CD4-positive, alpha-beta T cell treated with Interleukin-12 subunit alpha and Interleukin-12 subunit beta, for 1 hour (primary cell): ENCODE data around the gene MKRN1.
"Not testable (repeated sequence)": the region's sequence is repeated elsewhere in the genome, so short reads cannot be mapped to it uniquely, and the experiment has no call there.

ENCODE experiments used
- DNase-seq: peaks from one replicate; pipeline ENCODE4 v3.0.0-alpha.2; 2020

MKRN1 gene

GRCh38 chr7:140479062-140479738 lies at the start of gene MKRN1:
Gene MKRN1 (minus strand): TSS chr7:140479505. CDS start chr7:140479344, 161 bp downstream.
- peak; percentile 93 for DNase-seq

GRCh38 chr7:140526787-140527664 lies 47.7 kb upstream of the MKRN1 start:
- DNase-seq, result no peak

- no peak for DNase-seq
These were observed 46.9 kb upstream of the MKRN1 start for GRCh38 chr7:140526214-140526613.

- peak; percentile 6 for DNase-seq
These were observed 46.4 kb upstream of the MKRN1 start for GRCh38 chr7:140525743-140526142.

- DNase-seq, result no peak
These were observed 42.1 kb upstream of the MKRN1 start for GRCh38 chr7:140521421-140521820.

GRCh38 chr7:140519007-140519399 lies 39.7 kb upstream of the MKRN1 start:
- DNase-seq, result no peak

- DNase-seq, result no peak
These were observed 39.2 kb upstream of the MKRN1 start for GRCh38 chr7:140518370-140519006.

GRCh38 chr7:140517546-140518369 lies 38.5 kb upstream of the MKRN1 start:
- peak; percentile 64 for DNase-seq

- DNase-seq, result no peak
These were observed 33.2 kb upstream of the MKRN1 start for GRCh38 chr7:140512317-140513000.

GRCh38 chr7:140509789-140510188 lies 30.5 kb upstream of the MKRN1 start:
- DNase-seq, result no peak

GRCh38 chr7:140507556-140507955 lies 28.3 kb upstream of the MKRN1 start:
- DNase-seq, result not testable (repeated sequence)

- no peak for DNase-seq
These were observed 27.6 kb upstream of the MKRN1 start for GRCh38 chr7:140506788-140507464.

- DNase-seq, result no peak
These were observed 22.7 kb upstream of the MKRN1 start for GRCh38 chr7:140501966-140502365.

- not testable (repeated sequence) for DNase-seq
These were observed 18.5 kb upstream of the MKRN1 start for GRCh38 chr7:140497807-140498206.

- no peak for DNase-seq
These were observed 18.0 kb upstream of the MKRN1 start for GRCh38 chr7:140497241-140497769.

- DNase-seq, result no peak
These were observed 16.3 kb upstream of the MKRN1 start for GRCh38 chr7:140495514-140496097.

- no peak for DNase-seq
These were observed 15.6 kb upstream of the MKRN1 start for GRCh38 chr7:140494867-140495266.

GRCh38 chr7:140489026-140489359 lies 9.7 kb upstream of the MKRN1 start:
- no peak for DNase-seq

- DNase-seq, result no peak
These were observed 6.4 kb upstream of the MKRN1 start for GRCh38 chr7:140485500-140486265.

- no peak for DNase-seq
These were observed 5.7 kb upstream of the MKRN1 start for GRCh38 chr7:140484951-140485499.
